ENCODE results near the gene HCRT. TPM values are rescaled to one million over a fixed set of nuclear protein-coding genes. Genes with fewer than 3 reads are reported as not detected.

Gene HCRT
- total and polyA plus RNA-seq, 4 donors, result not detected

DNA sequence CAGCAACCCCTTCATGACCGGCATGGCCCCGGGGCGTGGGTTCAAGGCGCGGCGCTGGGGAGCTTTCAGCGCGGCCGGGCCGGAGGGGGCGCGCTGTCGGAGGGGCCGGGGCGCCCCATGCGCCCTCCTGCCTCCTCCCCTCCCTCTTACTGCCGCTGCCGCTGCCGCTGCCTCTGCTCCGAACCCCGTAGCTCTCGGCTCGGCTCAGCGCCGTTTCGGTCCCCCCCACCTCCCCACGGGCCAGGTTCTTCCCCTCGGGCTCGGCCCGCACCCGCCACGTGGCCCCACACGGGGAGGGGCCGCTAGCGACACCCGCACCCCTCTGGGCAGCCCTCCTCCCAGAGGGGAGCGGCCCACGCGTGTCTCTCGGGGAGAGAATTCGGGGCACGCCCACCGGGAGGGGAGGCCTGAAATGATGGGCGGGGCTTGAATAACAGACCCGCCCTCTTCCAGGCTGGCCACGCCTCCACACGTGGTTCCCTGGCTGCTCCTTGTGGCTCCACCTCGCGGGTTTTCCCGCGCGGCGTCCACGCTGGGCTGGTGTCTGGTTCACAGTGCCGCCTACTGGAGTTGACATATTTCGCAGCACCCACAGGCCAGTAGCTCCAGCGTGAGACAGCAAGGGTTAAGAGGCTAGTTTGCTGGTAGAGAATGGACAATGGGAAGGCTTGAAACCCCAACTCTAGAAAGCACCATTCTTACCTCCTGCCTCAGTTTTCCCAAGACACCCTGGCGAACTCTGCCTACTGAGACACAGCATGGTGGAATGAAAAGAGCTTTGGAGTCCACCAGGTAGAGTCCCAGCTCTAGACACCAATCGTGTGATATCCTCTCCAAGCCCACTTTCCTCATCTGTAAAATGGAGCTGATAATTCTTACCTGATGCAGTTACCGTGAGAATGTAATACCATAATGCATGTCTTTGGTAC is 4.1 kb downstream of the HCRT start, which contains the start of gene KCNH4:
KCNH4 (minus strand) TSS at position 221 of the 929 bp plus-strand sequence; CDS start at position 24, 197 bp downstream.
- WGBS (ENCODE audit: insufficient coverage), result under 1% methylated on average over 56 of the region's 60 CpGs
- no peaks in the 10 kb centered on the region for H3K9me3 ChIP-seq (ENCODE audit: control insufficient read depth, insufficient read depth, low read length)
- peaks cover 16% of the 10 kb centered on the region for H3K27me3 ChIP-seq (ENCODE audit: control insufficient read depth, insufficient read depth, low read length)
- H3K4me3 ChIP-seq (ENCODE audit: low read depth, low read length), result peak within 1 kb of the TSS; percentile 11
- H3K27ac ChIP-seq (ENCODE audit: low read depth, low read length), result no peak within 1 kb of the TSS
- H3K4me1 ChIP-seq (ENCODE audit: control insufficient read depth, insufficient read depth, low read length), result peaks cover 35% of the 10 kb centered on the region
- H3K36me3 ChIP-seq (ENCODE audit: control insufficient read depth, insufficient read depth, low read length), result peaks cover 6% of the 10 kb centered on the region
- DNase-seq (ENCODE audit: low read depth in 4 of 6, low spot score in 6 of 6), result peak in 4 of 6 donors; percentile 68 to 96 (median 77)

DNA sequence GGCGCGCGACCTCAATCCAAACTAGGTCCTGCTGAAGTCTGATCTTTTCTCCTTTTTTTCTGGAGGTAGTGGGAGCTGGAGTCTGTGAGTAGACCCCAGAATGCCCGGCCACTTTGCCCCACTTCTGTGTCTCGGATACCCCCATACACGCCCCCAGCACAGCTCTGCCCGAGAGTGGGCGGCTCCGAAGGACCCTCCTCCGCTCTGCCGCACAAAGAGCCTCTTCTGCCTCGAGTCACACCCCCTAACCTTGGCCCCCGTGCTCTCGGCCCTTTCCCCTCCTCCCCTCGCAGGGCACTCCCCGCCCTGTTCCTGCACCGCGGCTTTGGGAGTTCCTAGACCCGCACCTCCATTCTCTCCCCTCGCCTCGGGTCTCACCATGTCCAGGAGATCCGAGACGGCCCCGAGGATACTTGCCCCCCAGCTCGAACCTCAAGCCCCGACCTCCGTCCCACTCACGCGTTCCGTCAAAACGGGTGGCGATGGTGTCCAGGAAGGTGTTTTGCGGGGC is 4.8 kb downstream of the HCRT start:
- H3K27me3 ChIP-seq (ENCODE audit: control insufficient read depth, insufficient read depth, low read length), result peaks cover 16% of the 10 kb centered on the region
- no peak overlapping the region for H3K27ac ChIP-seq (ENCODE audit: low read depth, low read length)

DNA sequence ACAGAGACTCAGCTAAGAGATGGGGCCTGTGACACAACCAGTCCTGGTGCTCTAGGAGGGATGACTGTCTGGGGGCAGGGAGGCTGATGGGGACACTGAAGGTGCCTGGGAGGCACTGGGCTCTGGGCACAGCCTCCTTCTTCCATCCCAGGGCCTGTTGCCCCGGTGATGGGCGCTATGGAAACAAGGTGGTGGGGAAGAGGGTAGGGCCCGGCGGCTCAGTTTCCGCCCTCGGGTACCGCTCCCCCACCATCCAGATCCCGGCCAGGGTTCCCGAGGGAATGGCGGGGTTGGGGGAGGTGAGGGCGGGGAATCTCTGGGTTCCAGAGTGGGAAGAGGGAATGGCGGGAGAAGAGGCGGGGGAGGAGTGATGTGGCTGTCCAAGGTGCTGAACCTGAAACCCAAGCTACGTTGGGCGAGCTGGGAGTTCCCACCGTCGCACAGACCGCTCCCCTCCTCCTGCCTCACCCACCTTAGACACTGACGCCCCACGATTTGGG is 5.3 kb downstream of the HCRT start:
- Histone ChIP-seq H3K27me3 (ENCODE audit: control insufficient read depth, insufficient read depth, low read length) (peaks cover 16% of the 10 kb centered on the region), H3K27ac (ENCODE audit: low read depth, low read length) (no peak overlapping the region), H3K36me3 (ENCODE audit: control insufficient read depth, insufficient read depth, low read length) (peaks cover 6% of the 10 kb centered on the region), H3K4me1 (ENCODE audit: control insufficient read depth, insufficient read depth, low read length) (peaks cover 35% of the 10 kb centered on the region), H3K4me3 (ENCODE audit: low read depth, low read length) (peak overlapping the region; percentile 11), H3K9me3 (ENCODE audit: control insufficient read depth, insufficient read depth, low read length) (no peaks in the 10 kb centered on the region)
- peak in 2 of 6 donors; percentile 52 to 59 for DNase-seq (ENCODE audit: low read depth in 4 of 6, low spot score in 6 of 6)
- WGBS (ENCODE audit: insufficient coverage), result 3% methylated on average over 5 of the region's 20 CpGs

More for the DNA sequence above, 4.8 kb downstream of the HCRT start:
- peaks cover 35% of the 10 kb centered on the region for H3K4me1 ChIP-seq (ENCODE audit: control insufficient read depth, insufficient read depth, low read length)
- under 1% methylated on average over 30 of the region's 33 CpGs for WGBS (ENCODE audit: insufficient coverage)
- H3K9me3 ChIP-seq (ENCODE audit: control insufficient read depth, insufficient read depth, low read length), result no peaks in the 10 kb centered on the region
- H3K36me3 ChIP-seq (ENCODE audit: control insufficient read depth, insufficient read depth, low read length), result peaks cover 6% of the 10 kb centered on the region
- DNase-seq (ENCODE audit: low read depth in 4 of 6, low spot score in 6 of 6), result no peak
- peak overlapping the region; percentile 11 for H3K4me3 ChIP-seq (ENCODE audit: low read depth, low read length)

DNA sequence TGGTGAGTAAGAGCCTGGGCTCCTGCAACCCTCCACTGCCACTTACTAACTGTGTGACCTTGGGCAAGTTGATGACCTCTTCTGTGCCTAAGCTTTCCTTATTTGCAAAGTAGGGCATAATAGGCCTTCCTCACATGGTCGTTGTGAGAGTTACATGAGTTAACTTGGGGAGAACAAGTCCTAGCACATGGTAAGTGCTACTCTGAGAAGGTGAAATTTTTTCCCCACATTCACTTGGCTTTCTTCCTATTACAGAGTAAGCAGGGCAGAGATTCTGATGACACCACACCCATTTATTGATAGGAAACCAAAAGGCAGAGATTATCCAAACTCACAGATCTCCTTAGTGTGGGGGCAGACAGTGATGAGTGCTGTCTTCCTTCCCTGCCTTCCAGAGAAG is 5.9 kb downstream of the HCRT start:
- H3K4me3 ChIP-seq (ENCODE audit: low read depth, low read length), result no peak overlapping the region

DNA sequence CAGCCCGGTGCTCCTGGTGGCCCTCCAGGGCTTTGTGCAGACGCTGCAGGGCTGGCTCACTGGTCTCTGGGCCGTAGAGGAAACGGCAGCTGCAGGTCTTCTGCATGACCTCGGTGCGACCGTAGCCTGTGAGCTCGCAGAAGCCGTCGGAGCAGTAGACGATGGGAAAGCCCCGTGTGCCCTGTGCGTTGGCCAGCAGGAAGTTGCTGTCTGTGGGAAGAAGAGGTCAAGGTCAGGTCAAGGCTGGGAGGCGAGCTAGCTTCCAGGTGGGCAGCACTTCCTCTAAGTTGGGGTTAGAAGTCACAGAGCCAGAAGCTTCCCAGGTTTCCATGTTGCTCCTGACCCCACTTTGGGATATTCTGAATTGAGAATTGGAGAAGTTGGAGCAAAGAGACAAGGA is 6.4 kb downstream of the HCRT start:
- Histone ChIP-seq H3K36me3 (ENCODE audit: control insufficient read depth, insufficient read depth, low read length) (peaks cover 13% of the 10 kb centered on the region), H3K27me3 (ENCODE audit: control insufficient read depth, insufficient read depth, low read length) (peaks cover 16% of the 10 kb centered on the region), H3K4me1 (ENCODE audit: control insufficient read depth, insufficient read depth, low read length) (peaks cover 28% of the 10 kb centered on the region), H3K9me3 (ENCODE audit: control insufficient read depth, insufficient read depth, low read length) (no peaks in the 10 kb centered on the region), H3K4me3 (ENCODE audit: low read depth, low read length) (no peak overlapping the region), H3K27ac (ENCODE audit: low read depth, low read length) (no peak overlapping the region)
- DNase-seq (ENCODE audit: low read depth in 4 of 6, low spot score in 6 of 6), result no peak
- WGBS (ENCODE audit: insufficient coverage), result 52% methylated on average over 14 of the region's 14 CpGs

More for the DNA sequence above, 5.9 kb downstream of the HCRT start:
- H3K36me3 ChIP-seq (ENCODE audit: control insufficient read depth, insufficient read depth, low read length), result peaks cover 11% of the 10 kb centered on the region
- no peak overlapping the region for H3K27ac ChIP-seq (ENCODE audit: low read depth, low read length)
- H3K9me3 ChIP-seq (ENCODE audit: control insufficient read depth, insufficient read depth, low read length), result no peaks in the 10 kb centered on the region
- H3K4me1 ChIP-seq (ENCODE audit: control insufficient read depth, insufficient read depth, low read length), result peaks cover 32% of the 10 kb centered on the region
- WGBS (ENCODE audit: insufficient coverage), result no CpG with 5 or more reads among the region's 1 CpG
- no peak for DNase-seq (ENCODE audit: low read depth in 4 of 6, low spot score in 6 of 6)
- H3K27me3 ChIP-seq (ENCODE audit: control insufficient read depth, insufficient read depth, low read length), result peaks cover 16% of the 10 kb centered on the region

DNA sequence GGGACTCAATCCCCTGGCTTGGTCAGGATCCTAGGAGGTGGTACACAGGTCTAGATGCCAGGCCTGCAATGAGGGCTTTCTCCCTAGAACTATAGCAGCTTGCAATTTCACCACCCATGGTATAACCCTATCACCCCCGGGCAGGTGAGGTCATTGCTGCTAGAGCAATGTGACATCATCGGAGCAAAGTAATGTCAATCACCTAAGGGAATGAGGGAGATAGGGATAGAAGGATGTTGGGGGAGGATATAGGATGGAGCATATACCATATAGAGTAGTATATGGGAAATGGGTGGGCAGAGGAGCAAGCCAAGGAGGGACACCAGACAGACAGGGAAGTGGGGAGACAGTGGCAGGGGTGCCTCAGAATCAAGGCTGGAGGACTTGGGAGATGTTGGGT is 7.6 kb downstream of the HCRT start:
- Histone ChIP-seq H3K4me1 (ENCODE audit: control insufficient read depth, insufficient read depth, low read length) (peaks cover 19% of the 10 kb centered on the region), H3K27ac (ENCODE audit: low read depth, low read length) (no peak overlapping the region), H3K27me3 (ENCODE audit: control insufficient read depth, insufficient read depth, low read length) (peaks cover 16% of the 10 kb centered on the region), H3K9me3 (ENCODE audit: control insufficient read depth, insufficient read depth, low read length) (no peaks in the 10 kb centered on the region), H3K4me3 (ENCODE audit: low read depth, low read length) (no peak overlapping the region), H3K36me3 (ENCODE audit: control insufficient read depth, insufficient read depth, low read length) (peaks cover 13% of the 10 kb centered on the region)
- no peak for DNase-seq (ENCODE audit: low read depth in 4 of 6, low spot score in 6 of 6)
- 100% methylated on average over 1 of the region's 2 CpGs for WGBS (ENCODE audit: insufficient coverage)

DNA sequence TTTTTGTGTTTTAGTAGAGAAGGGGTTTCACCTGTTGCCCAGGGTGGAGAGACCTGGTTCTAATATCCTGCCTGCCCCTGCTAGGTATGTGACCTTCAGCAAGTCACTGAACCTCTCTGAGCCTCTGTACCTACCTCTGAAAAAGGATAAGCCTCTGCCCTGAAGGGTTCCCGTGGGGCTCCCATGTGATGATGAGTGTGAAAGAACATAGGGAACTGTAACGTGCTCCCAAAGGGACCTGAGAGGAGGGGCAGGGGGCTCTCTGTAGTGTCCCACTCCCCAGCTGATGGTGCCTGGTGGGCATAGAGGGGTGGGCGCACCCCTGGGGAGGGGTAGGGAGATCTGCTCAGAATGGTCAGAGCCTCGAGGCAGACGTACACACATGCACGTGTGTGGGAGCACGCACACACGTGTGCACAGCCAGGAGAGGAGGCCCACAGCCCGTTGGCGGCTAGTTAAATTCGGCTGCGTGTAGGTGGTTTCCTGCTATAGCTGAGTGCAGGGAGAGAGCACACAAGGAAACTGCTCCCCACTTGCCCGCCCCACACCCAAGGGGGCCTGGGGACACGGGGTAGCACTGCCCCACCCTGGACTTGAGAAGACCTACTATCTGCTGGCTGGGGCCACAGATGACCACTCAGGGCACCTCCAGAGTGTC is 11.0 kb downstream of the HCRT start:
- no peak overlapping the region for H3K27ac ChIP-seq (ENCODE audit: low read depth, low read length)
- no peak for DNase-seq (ENCODE audit: low read depth in 4 of 6, low spot score in 6 of 6)
- no peaks in the 10 kb centered on the region for H3K4me1 ChIP-seq (ENCODE audit: control insufficient read depth, insufficient read depth, low read length)
- 82% methylated on average over 14 of the region's 14 CpGs for WGBS (ENCODE audit: insufficient coverage)
- H3K9me3 ChIP-seq (ENCODE audit: control insufficient read depth, insufficient read depth, low read length), result no peaks in the 10 kb centered on the region
- H3K4me3 ChIP-seq (ENCODE audit: low read depth, low read length), result no peak overlapping the region
- no peaks in the 10 kb centered on the region for H3K27me3 ChIP-seq (ENCODE audit: control insufficient read depth, insufficient read depth, low read length)
- H3K36me3 ChIP-seq (ENCODE audit: control insufficient read depth, insufficient read depth, low read length), result peaks cover 37% of the 10 kb centered on the region

DNA sequence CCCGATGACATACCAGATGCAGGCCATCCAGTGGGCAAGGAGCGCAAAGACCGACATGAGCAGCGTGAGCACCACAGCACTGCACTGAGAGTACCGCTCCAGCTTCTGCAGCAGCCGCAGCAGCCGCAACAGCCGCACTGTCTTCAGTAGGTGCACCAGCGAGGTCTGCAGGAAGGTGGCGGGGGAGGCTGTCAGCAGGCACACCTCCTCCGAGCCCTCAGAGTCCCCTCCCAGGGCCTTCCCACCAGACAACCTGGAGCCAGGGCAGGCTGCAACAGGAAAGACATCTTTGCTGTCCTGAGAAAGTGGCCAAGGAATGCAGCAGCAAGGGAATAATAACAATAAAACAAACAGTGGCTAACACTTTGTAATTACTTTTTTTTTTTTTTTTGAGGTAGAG is 13.4 kb downstream of the HCRT start:
- Histone ChIP-seq H3K9me3 (ENCODE audit: control insufficient read depth, insufficient read depth, low read length) (no peaks in the 10 kb centered on the region), H3K4me1 (ENCODE audit: control insufficient read depth, insufficient read depth, low read length) (no peaks in the 10 kb centered on the region), H3K27ac (ENCODE audit: low read depth, low read length) (no peak overlapping the region), H3K36me3 (ENCODE audit: control insufficient read depth, insufficient read depth, low read length) (peaks cover 33% of the 10 kb centered on the region), H3K4me3 (ENCODE audit: low read depth, low read length) (no peak overlapping the region), H3K27me3 (ENCODE audit: control insufficient read depth, insufficient read depth, low read length) (no peaks in the 10 kb centered on the region)
- no peak for DNase-seq (ENCODE audit: low read depth in 4 of 6, low spot score in 6 of 6)
- WGBS (ENCODE audit: insufficient coverage), result 62% methylated on average over 9 of the region's 11 CpGs

DNA sequence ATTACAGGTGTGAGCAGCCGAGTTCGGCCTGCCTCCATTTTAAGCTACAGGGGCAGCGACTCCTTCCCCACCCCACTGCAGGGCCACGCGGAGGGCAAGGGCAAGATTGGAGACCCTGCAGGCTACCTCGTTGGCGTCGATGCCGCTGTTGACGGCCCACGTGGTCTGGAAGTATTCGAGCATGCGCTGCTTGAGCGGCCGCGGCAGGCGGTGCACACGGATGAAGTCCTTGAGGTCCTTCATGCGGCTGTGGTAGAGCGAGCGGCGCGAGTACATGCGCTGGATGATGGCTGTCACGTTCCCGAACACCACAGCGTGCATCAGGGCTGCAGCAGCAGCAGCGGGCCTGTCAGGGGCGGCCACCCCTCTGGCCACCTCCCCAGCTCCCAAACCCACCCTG is 15.9 kb downstream of the HCRT start:
- 93% methylated on average over 27 of the region's 29 CpGs for WGBS (ENCODE audit: insufficient coverage)
- no peak for DNase-seq (ENCODE audit: low read depth in 4 of 6, low spot score in 6 of 6)

More for the DNA sequence above, 15.9 kb downstream of the HCRT start:
- H3K4me1 ChIP-seq (ENCODE audit: control insufficient read depth, insufficient read depth, low read length), result no peaks in the 10 kb centered on the region
- no peak overlapping the region for H3K4me3 ChIP-seq (ENCODE audit: low read depth, low read length)
- no peaks in the 10 kb centered on the region for H3K9me3 ChIP-seq (ENCODE audit: control insufficient read depth, insufficient read depth, low read length)
- no peak overlapping the region for H3K27ac ChIP-seq (ENCODE audit: low read depth, low read length)
- H3K27me3 ChIP-seq (ENCODE audit: control insufficient read depth, insufficient read depth, low read length), result no peaks in the 10 kb centered on the region
- H3K36me3 ChIP-seq (ENCODE audit: control insufficient read depth, insufficient read depth, low read length), result peaks cover 29% of the 10 kb centered on the region
